Keratinocyte (primary cell): ENCODE measurements around the gene SPTBN5. TPM values are rescaled to one million over a fixed set of nuclear protein-coding genes. Genes with fewer than 3 reads are reported as not detected.

Experiments used
- DNase-seq: peaks from one replicate; pipeline ENCODE4 v3.0.0-alpha.2; 2011; ENCODE audit warnings: low read depth, missing footprints, low spot score
- FAIRE-seq: peaks from 2 replicates; lab custom pipeline; 2011; peaks lifted over from hg19 to GRCh38; lab: Jason Lieb, UNC
- H2AFZ ChIP-seq: 2 replicates; pipeline ENCODE4 v1.6.0; 2012; ENCODE audit warnings: low read length, control low read depth, inconsistent platforms; ENCODE audit not compliant: control insufficient read depth
- H3K27ac ChIP-seq: 2 replicates; pipeline ENCODE4 v1.5.1; 2011; ENCODE audit warnings: low read length; ENCODE audit not compliant: control insufficient read depth, insufficient read depth
- H3K27me3 ChIP-seq: 3 replicates; pipeline ENCODE4 v1.6.0; 2011; ENCODE audit warnings: low read length; ENCODE audit not compliant: control insufficient read depth, insufficient read depth; ENCODE audit errors: extremely low read depth
- H3K36me3 ChIP-seq, 2 experiments: 2 replicates in 1 of 2; 3 replicates in 1 of 2; pipeline ENCODE4 v1.5.1; 2011; ENCODE audit warnings: low read length in 2 of 2, mild to moderate bottlenecking in 1 of 2; ENCODE audit not compliant: control insufficient read depth in 2 of 2, insufficient read depth in 2 of 2; ENCODE audit errors: extremely low read depth in 1 of 2
- H3K4me1 ChIP-seq: 3 replicates; pipeline ENCODE4 v1.5.1; 2011; ENCODE audit warnings: low read length; ENCODE audit not compliant: control insufficient read depth, insufficient read depth; ENCODE audit errors: extremely low read depth
- H3K4me2 ChIP-seq: 3 replicates; pipeline ENCODE4 v1.6.0; 2011; ENCODE audit warnings: low read depth, low read length; ENCODE audit not compliant: control insufficient read depth, insufficient read depth; ENCODE audit errors: extremely low read depth
- H3K4me3 ChIP-seq, 3 experiments: fragments of 200-600 bp in 1 of 3; sonication (generic) in 1 of 3; 2 replicates in 2 of 3; 3 replicates in 1 of 3; pipeline ENCODE4 v1.5.1; 2011 to 2016; ENCODE audit warnings: low read length in 3 of 3, mild to moderate bottlenecking in 3 of 3, control low read depth in 2 of 3, inconsistent platforms in 1 of 3, low read depth in 1 of 3, mixed read lengths in 1 of 3, mixed run types in 1 of 3, moderate library complexity in 1 of 3; ENCODE audit not compliant: control insufficient read depth in 2 of 3, insufficient read depth in 2 of 3; ENCODE audit errors: extremely low read depth in 1 of 3
- H3K79me2 ChIP-seq: 2 replicates; pipeline ENCODE4 v1.6.0; 2012; ENCODE audit warnings: low read length; ENCODE audit not compliant: control insufficient read depth, insufficient read depth
- H3K9ac ChIP-seq: 3 replicates; pipeline ENCODE4 v1.6.0; 2011; ENCODE audit warnings: low read length; ENCODE audit not compliant: control insufficient read depth, insufficient read depth; ENCODE audit errors: extremely low read depth
- H3K9me1 ChIP-seq: 3 replicates; pipeline ENCODE4 v1.6.0; 2011; ENCODE audit warnings: low read length; ENCODE audit not compliant: control insufficient read depth, insufficient read depth; ENCODE audit errors: extremely low read depth
- H3K9me3 ChIP-seq: 2 replicates; pipeline ENCODE4 v1.5.1; 2012; ENCODE audit warnings: low read depth, low read length; ENCODE audit not compliant: control insufficient read depth
- H4K20me1 ChIP-seq: 3 replicates; pipeline ENCODE4 v1.6.0; 2011; ENCODE audit warnings: low read length; ENCODE audit not compliant: control insufficient read depth, insufficient read depth; ENCODE audit errors: extremely low read depth
- CTCF ChIP-seq, 3 experiments: IDR thresholded peaks in 1 of 3; conservative IDR thresholded peaks in 1 of 3; optimal IDR thresholded peaks in 1 of 3; 2 replicates in 2 of 3; 3 replicates in 1 of 3; pipeline versions ENCODE3 to v1.5.1; 2011; ENCODE audit warnings: low read length in 3 of 3, mild to moderate bottlenecking in 3 of 3, moderate library complexity in 2 of 3, control low read depth in 1 of 3, inconsistent platforms in 1 of 3; ENCODE audit not compliant: insufficient read depth in 2 of 3; ENCODE audit errors: extremely low read depth in 1 of 3
- EZH2 ChIP-seq: IDR thresholded peaks from one replicate; pipeline ENCODE4 v1.6.1; 2012; ENCODE audit warnings: inconsistent platforms, mild to moderate bottlenecking, low read length, moderate library complexity
- dilution Hi-C: fragments of 300-500 bp; cut with MboI; formaldehyde crosslinking; loops from one replicate; pipeline ENCODE4 v1.7.0; 2020; ENCODE audit warnings: low sequenced_read_pairs; ENCODE audit not compliant: extremely low pct_ligation_motif_present
- polyA plus RNA-seq, 5 experiments: library from polyadenylated mRNA; depleted of rRNA in 3 of 5; stranded (reverse) in 3 of 5; stranded (forward) in 1 of 5; unstranded in 1 of 5; fragments of >200 nt; gene quantifications; 1 replicate in 1 of 5; 2 replicates in 3 of 5; 3 replicates in 1 of 5; pipeline versions ENCODE4 v1.2.1 to v1.2.3, GENCODE V29; 2011 to 2012; ENCODE audit warnings: missing spikeins in 2 of 5, low read depth in 1 of 5, low replicate concordance in 1 of 5

SPTBN5 gene
- polyA plus RNA-seq, 1 donor (not counting 4 experiments of a cell fraction or from before 2014, with no cell fraction given): 0.66 TPM

- no peaks in the 10 kb centered on the region for H4K20me1 ChIP-seq
- peaks cover 6% of the 10 kb centered on the region for H3K9me1 ChIP-seq
- peaks cover 12 to 34% of the 10 kb centered on the region in 2 experiments for H3K36me3 ChIP-seq
- DNase-seq: no peak
- peaks cover 58% of the 10 kb centered on the region for H3K79me2 ChIP-seq
- no peak for FAIRE-seq
- no peak overlapping the region for H3K9ac ChIP-seq
- no peaks in the 10 kb centered on the region for H3K27me3 ChIP-seq
- dilution Hi-C loops: no loop called here
- H3K4me3 ChIP-seq: no peak overlapping the region
- no peak overlapping the region for H2AFZ ChIP-seq
- TF ChIP-seq CTCF (optimal IDR thresholded peaks at IDR 0.05 in 1 of 3, IDR thresholded peaks at IDR 0.05 in 1 of 3, conservative IDR thresholded peaks at IDR 0.05 in 1 of 3; ENCODE audit: extremely low read depth in 1 of 3, insufficient read depth in 2 of 3, low read length in 3 of 3) (no peak), EZH2 (no peak)
- peaks cover 19% of the 10 kb centered on the region for H3K4me1 ChIP-seq
- no peak overlapping the region for H3K4me2 ChIP-seq
- H3K27ac ChIP-seq: no peak overlapping the region
- no peaks in the 10 kb centered on the region for H3K9me3 ChIP-seq
Observed at GRCh38 chr15:41927536-41927935, 33.7 kb upstream of the SPTBN5 start.

- H3K9me3 ChIP-seq: no peaks in the 10 kb centered on the region
- H4K20me1 ChIP-seq: no peaks in the 10 kb centered on the region
- no peak overlapping the region for H3K4me3 ChIP-seq
- no peak overlapping the region for H3K4me2 ChIP-seq
- H3K27me3 ChIP-seq: no peaks in the 10 kb centered on the region
- H3K9me1 ChIP-seq: peaks cover 6% of the 10 kb centered on the region
- no peak overlapping the region for H3K9ac ChIP-seq
- H3K36me3 ChIP-seq: peaks cover 13 to 27% of the 10 kb centered on the region in 2 experiments
- DNase-seq (no peak), FAIRE-seq (no peak)
- H3K27ac ChIP-seq: no peak overlapping the region
- TF ChIP-seq CTCF (optimal IDR thresholded peaks at IDR 0.05 in 1 of 3, IDR thresholded peaks at IDR 0.05 in 1 of 3, conservative IDR thresholded peaks at IDR 0.05 in 1 of 3; ENCODE audit: extremely low read depth in 1 of 3, insufficient read depth in 2 of 3, low read length in 3 of 3) (no peak), EZH2 (no peak)
- peaks cover 22% of the 10 kb centered on the region for H3K4me1 ChIP-seq
- dilution Hi-C loops: no loop called here
- peaks cover 51% of the 10 kb centered on the region for H3K79me2 ChIP-seq
- no peak overlapping the region for H2AFZ ChIP-seq
Observed at GRCh38 chr15:41926185-41927056, 32.6 kb upstream of the SPTBN5 start.
